ENCODE results near the gene GJA4.

GJA4 gene

GRCh38 chr1:34842073-34842472, 49.3 kb downstream of the GJA4 start:
- DNase-seq = peak; percentile 11

GRCh38 chr1:34842952-34843371, 50.2 kb downstream of the GJA4 start:
- DNase-seq = no peak

GRCh38 chr1:34843392-34844251, 50.8 kb downstream of the GJA4 start:
- DNase-seq = peak; percentile 60

- peak; percentile 92 for DNase-seq
Observed at GRCh38 chr1:34844252-34844634, 51.4 kb downstream of the GJA4 start.
